ENCODE results near the gene PLEKHM3. TPM values are rescaled to one million over a fixed set of nuclear protein-coding genes. Genes with fewer than 3 reads are reported as not detected.

PLEKHM3 gene
- total and polyA plus RNA-seq, 2 of the 13 experiments (the other 11 are each of a cell fraction or from before 2014, with no cell fraction given): 4.5 to 4.7 TPM

DNA sequence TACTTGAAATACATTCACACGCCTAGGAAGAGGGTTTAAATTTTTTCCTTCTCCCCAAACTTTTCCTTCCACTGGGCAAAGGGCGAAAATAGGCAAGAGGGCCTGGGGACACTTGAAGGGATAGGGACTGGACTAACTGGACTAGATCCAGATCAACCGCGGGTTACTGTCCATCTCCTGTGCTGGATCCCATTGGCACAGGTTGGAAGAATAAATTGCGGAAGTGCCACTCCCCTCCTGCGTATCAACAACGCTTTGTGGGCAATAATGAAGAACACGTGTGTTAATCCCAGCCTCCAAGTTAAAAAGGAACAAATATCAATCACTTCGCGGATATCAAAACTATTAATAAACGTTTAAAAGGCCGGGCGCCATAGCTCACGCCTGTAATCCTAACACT is 253.9 kb downstream of the PLEKHM3 start:
- H3K4me3 ChIP-seq (replicated peaks in 1 of 3; ENCODE audit: insufficient read depth in 1 of 3, low read depth in 2 of 3, low read length in 3 of 3): no peak overlapping the region
- H4K20me1 ChIP-seq (ENCODE audit: insufficient read depth, low read length): peaks cover 19% of the 10 kb centered on the region
- no peak overlapping the region for H2AFZ ChIP-seq (ENCODE audit: low read length)
- no peak overlapping the region for H3K27ac ChIP-seq (ENCODE audit: extremely low read length, insufficient read depth, low read length)
- H3K9me3 ChIP-seq (ENCODE audit: low read length): no peaks in the 10 kb centered on the region
- H3K9ac ChIP-seq (ENCODE audit: insufficient read depth, low read depth, low read length): no peak overlapping the region
- H3K36me3 ChIP-seq (replicated peaks in 1 of 2; ENCODE audit: control insufficient read depth in 1 of 2, insufficient read depth in 2 of 2, low read length in 2 of 2): peaks cover 10 to 14% of the 10 kb centered on the region in 2 experiments; a peak in 4 of 5 replicates
- FAIRE-seq: no peak
- H3K79me2 ChIP-seq (ENCODE audit: insufficient read depth, low read length): peaks cover 29% of the 10 kb centered on the region
- in situ Hi-C loops (cut with HindIII; ENCODE audit: extremely low pct_ligation_motif_present, low pct_unique_long_range_greater_than_20kb) (no loop called here), intact Hi-C loops (cut with micrococcal nuclease; ENCODE audit: unreplicated experiment) (no loop called here)
- POLR2A ChIA-PET: interaction anchor here (7.1 kb wide), 1 partner anchor 50 kb away, joined by 204 read pairs; no protein-coding TSS in a partner anchor
- H3K4me1 ChIP-seq (ENCODE audit: insufficient read depth, low read length): peaks cover 55% of the 10 kb centered on the region
- 95% methylated on average over 14 of the region's 14 CpGs for WGBS (ENCODE audit: low lambda C conversion rate)
- H3K27me3 ChIP-seq (ENCODE audit: control insufficient read depth in 1 of 2, insufficient read depth in 2 of 2, low read length in 2 of 2): no peaks in the 10 kb centered on the region; a peak in 1 of 5 replicates
- ATAC-seq: no peak
- CTCF ChIA-PET (ENCODE audit: low intra/inter-chr PET ratio, low total read pairs): no interaction called here
- no TSS peak for BruUV-seq (replicated peaks)
- DNase-seq (ENCODE audit: low spot score): no peak
- TF ChIP-seq, protein P1, sequence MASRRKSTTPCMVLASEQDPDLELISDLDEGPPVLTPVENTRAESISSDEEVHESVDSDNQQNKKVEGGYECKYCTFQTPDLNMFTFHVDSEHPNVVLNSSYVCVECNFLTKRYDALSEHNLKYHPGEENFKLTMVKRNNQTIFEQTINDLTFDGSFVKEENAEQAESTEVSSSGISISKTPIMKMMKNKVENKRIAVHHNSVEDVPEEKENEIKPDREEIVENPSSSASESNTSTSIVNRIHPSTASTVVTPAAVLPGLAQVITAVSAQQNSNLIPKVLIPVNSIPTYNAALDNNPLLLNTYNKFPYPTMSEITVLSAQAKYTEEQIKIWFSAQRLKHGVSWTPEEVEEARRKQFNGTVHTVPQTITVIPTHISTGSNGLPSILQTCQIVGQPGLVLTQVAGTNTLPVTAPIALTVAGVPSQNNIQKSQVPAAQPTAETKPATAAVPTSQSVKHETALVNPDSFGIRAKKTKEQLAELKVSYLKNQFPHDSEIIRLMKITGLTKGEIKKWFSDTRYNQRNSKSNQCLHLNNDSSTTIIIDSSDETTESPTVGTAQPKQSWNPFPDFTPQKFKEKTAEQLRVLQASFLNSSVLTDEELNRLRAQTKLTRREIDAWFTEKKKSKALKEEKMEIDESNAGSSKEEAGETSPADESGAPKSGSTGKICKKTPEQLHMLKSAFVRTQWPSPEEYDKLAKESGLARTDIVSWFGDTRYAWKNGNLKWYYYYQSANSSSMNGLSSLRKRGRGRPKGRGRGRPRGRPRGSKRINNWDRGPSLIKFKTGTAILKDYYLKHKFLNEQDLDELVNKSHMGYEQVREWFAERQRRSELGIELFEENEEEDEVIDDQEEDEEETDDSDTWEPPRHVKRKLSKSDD (CRISPR knock-in tag; IDR thresholded peaks at IDR 0.05; ENCODE audit: low read depth): no peak
- no peak overlapping the region for H3K4me2 ChIP-seq (ENCODE audit: low read depth, low read length)

Small RNA genes lying within 50 kb of the gene (small RNA-seq; reads per million reads assigned to genes)
- 0 reads per million in 3 experiments for gene RNA5SP116 (ENCODE audit: insufficient read depth in 2 of 3, insufficient read length in 3 of 3, low read depth in 2 of 3, low replicate concordance in 1 of 3)
- 0 reads per million in 3 experiments for gene RNU6-360P (ENCODE audit: insufficient read depth in 2 of 3, insufficient read length in 3 of 3, low read depth in 2 of 3, low replicate concordance in 1 of 3)

Other genes starting within 250 kb of the PLEKHM3 start
- not detected in 2 replicates for gene CRYGD, start 99.0 kb upstream of the PLEKHM3 start, total RNA-seq (2016; rRNA removed; fragmentation: Illumina TruSeq; extraction: Trizol)
- not detected in 2 replicates for gene CRYGD, start 99.0 kb upstream of the PLEKHM3 start, polyA plus RNA-seq (2011; rRNA removed)
- gene CRYGC, start 104.3 kb upstream of the PLEKHM3 start, total RNA-seq (2016; rRNA removed; fragmentation: Illumina TruSeq; extraction: Trizol): 0.27 TPM in 1 of 2 replicates, not detected in the other
- gene CRYGC, start 104.3 kb upstream of the PLEKHM3 start, polyA plus RNA-seq (2011; rRNA removed): 0.20 and 0.21 TPM in 2 replicates
- gene CRYGB, start 120.6 kb upstream of the PLEKHM3 start, total RNA-seq (2016; rRNA removed; fragmentation: Illumina TruSeq; extraction: Trizol): not detected in 2 replicates
- gene CRYGB, start 120.6 kb upstream of the PLEKHM3 start, polyA plus RNA-seq (2011; rRNA removed): not detected in 2 replicates
- not detected in 2 replicates for gene CRYGA, start 138.1 kb upstream of the PLEKHM3 start, total RNA-seq (2016; rRNA removed; fragmentation: Illumina TruSeq; extraction: Trizol)
- not detected in 2 replicates for gene CRYGA, start 138.1 kb upstream of the PLEKHM3 start, polyA plus RNA-seq (2011; rRNA removed)
- gene C2orf80, start 164.5 kb upstream of the PLEKHM3 start, total RNA-seq (2016; rRNA removed; fragmentation: Illumina TruSeq; extraction: Trizol): not detected in 2 replicates
- not detected in 2 replicates for gene C2orf80, start 164.5 kb upstream of the PLEKHM3 start, polyA plus RNA-seq (2011; rRNA removed)
- gene IDH1, start 229.5 kb upstream of the PLEKHM3 start, total RNA-seq (2016; rRNA removed; fragmentation: Illumina TruSeq; extraction: Trizol): 1,077 and 1,654 TPM in 2 replicates
- gene IDH1, start 229.5 kb upstream of the PLEKHM3 start, polyA plus RNA-seq (2011; rRNA removed): 258 and 312 TPM in 2 replicates
- gene PIKFYVE, start 240.7 kb upstream of the PLEKHM3 start, total RNA-seq (2016; rRNA removed; fragmentation: Illumina TruSeq; extraction: Trizol): 21.7 and 24.4 TPM in 2 replicates
- 15.8 and 20.2 TPM in 2 replicates for gene PIKFYVE, start 240.7 kb upstream of the PLEKHM3 start, polyA plus RNA-seq (2011; rRNA removed)

All from HepG2 (cell line).